Spleen (tissue), 11 donors: ENCODE measurements around the gene CAMSAP2. TPM values are rescaled to one million over a fixed set of nuclear protein-coding genes. Genes with fewer than 3 reads are reported as not detected.

Experiments used
- DNase-seq: peaks from one replicate; pipeline ENCODE4 v3.0.0-alpha.2; 2020
- H3K27ac ChIP-seq, 8 donors: fragments of 200-600 bp; sonication (generic) in 7 of 8; 1 replicate in 4 of 8; 2 replicates in 4 of 8; pipeline versions ENCODE4 v1.5.0 to v1.8.0; 2016 to 2021; ENCODE audit warnings: inconsistent platforms in 4 of 8, mild to moderate bottlenecking in 4 of 8, moderate library complexity in 1 of 8
- H3K27me3 ChIP-seq, 7 donors: fragments of 200-600 bp; sonication (generic) in 6 of 7; replicated peaks in 1 of 7; 1 replicate in 4 of 7; 2 replicates in 3 of 7; pipeline versions ENCODE4 v1.5.0 to v1.8.0; 2016 to 2021; ENCODE audit warnings: inconsistent platforms in 3 of 7, mild to moderate bottlenecking in 1 of 7
- H3K36me3 ChIP-seq, 6 donors: fragments of 200-600 bp; sonication (generic) in 5 of 6; 1 replicate in 4 of 6; 2 replicates in 2 of 6; pipeline versions ENCODE4 v1.5.0 to v1.8.0; 2016 to 2021; ENCODE audit warnings: inconsistent platforms in 2 of 6
- H3K4me1 ChIP-seq, 6 donors: fragments of 200-600 bp; sonication (generic) in 5 of 6; 1 replicate in 3 of 6; 2 replicates in 3 of 6; pipeline versions ENCODE4 v1.5.0 to v1.8.0; 2016 to 2021; ENCODE audit warnings: inconsistent platforms in 3 of 6
- H3K4me3 ChIP-seq, 8 donors: fragments of 200-600 bp; sonication (generic) in 7 of 8; 1 replicate in 4 of 8; 2 replicates in 4 of 8; pipeline versions ENCODE4 v1.5.0 to v1.8.0; 2016 to 2021; ENCODE audit warnings: inconsistent platforms in 4 of 8, mild to moderate bottlenecking in 4 of 8, moderate library complexity in 2 of 8
- H3K9me3 ChIP-seq, 8 donors: fragments of 200-600 bp; sonication (generic) in 7 of 8; 1 replicate in 4 of 8; 2 replicates in 4 of 8; pipeline versions ENCODE4 v1.5.0 to v1.8.0; 2016 to 2021; ENCODE audit warnings: inconsistent platforms in 4 of 8
- POLR2A ChIP-seq, 3 donors: fragments of 450-650 bp; IDR thresholded peaks; one replicate each; pipeline ENCODE4 v1.5.1; 2017; ENCODE audit warnings: antibody characterized with exemption in 3 of 3, mild to moderate bottlenecking in 1 of 3
- POLR2AphosphoS5 ChIP-seq, 3 donors: sonication (generic); formaldehyde crosslinking; IDR thresholded peaks; one replicate each; pipeline ENCODE4 v1.5.1; 2017; ENCODE audit warnings: antibody characterized with exemption in 3 of 3
- WGBS, 5 donors: extraction: QIAGEN DNeasy Blood & Tissue Kit in 3 of 5; methylation state at CpG; one replicate each; pipeline versions ENCODE4 v1.1.5 to v1.1.7; 2013 to 2018; 5-methylcytosine and 5-hydroxymethylcytosine counted together
- intact Hi-C: fragments of 100-400 bp; cut with DNase I; formaldehyde crosslinking; loops from one replicate; pipeline ENCODE4 v1.15.0; 2023; ENCODE audit warnings: low total_unique reads
- polyA plus RNA-seq, 3 donors: library from polyadenylated mRNA; stranded (reverse); fragments of 200-250 nt; gene quantifications; one replicate each; pipeline ENCODE4 v1.2.1, GENCODE V29; 2013
- total RNA-seq, 7 donors: library from RNA; depleted of rRNA in 3 of 7; stranded (reverse); fragments of >200 nt in 3 of 7; fragmentation: NEBNext Ultra II Directional in 4 of 7; extraction: Animal tissue kit (Norgen Biotek cat#: 25700) in 4 of 7; gene quantifications; one replicate each; pipeline versions ENCODE4 v1.1.0 to v1.2.1, GENCODE V29; 2016 to 2021
- TF ChIP-seq, protein P1 (sequence below), 11 experiments: fragments of 200-600 bp in 7 of 11; fragments of 450-650 bp in 4 of 11; sonication (generic) in 4 of 11; IDR thresholded peaks in 8 of 11; conservative IDR thresholded peaks in 3 of 11; 1 replicate in 7 of 11; 2 replicates in 4 of 11; pipeline versions ENCODE4 v1.4.0 to v1.8.0; 2016 to 2021; ENCODE audit warnings: antibody characterized with exemption in 11 of 11, inconsistent platforms in 4 of 11, mild to moderate bottlenecking in 1 of 11
- donor health status: healthy with polysubstance abuse.
- donor health status: DM: no; HTN: no; CAD: no; lungs with moderate emphysema.
- donor health status: DM: no; HTN: no; CAD: no.
- donor health status: Bipolar disorder and iron deficiency.
- donor health status: healthy.
- donor health status: DM: no; HTN: no; CAD: no.
- donor health status: DM: yes; HTN: yes; CAD: no.

Gene CAMSAP2
- total and polyA plus RNA-seq, 10 donors = 2.1 to 24.7 (median 17.2) TPM

DNA sequence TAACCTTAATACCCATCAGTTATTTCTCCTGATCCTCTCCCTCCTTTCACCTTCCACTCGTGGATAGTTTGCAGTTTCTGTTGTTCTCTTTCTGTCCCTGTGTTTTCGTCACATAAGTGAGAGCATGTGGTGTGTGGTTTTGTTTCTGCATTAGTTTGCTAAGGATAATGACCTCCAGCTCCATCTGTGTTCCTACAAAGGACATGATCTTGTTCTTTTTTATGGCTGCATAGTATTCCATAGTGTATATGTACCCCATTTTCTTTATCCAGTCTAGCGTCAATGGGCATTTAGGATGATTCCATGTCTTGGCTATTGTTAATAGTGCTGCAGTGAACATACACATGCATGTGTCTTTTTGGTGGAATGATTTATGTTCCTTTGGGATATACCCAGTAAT lies 97.5 kb downstream of the CAMSAP2 start:
- no peak for TF ChIP-seq POLR2A (IDR thresholded peaks at IDR 0.05)
- TF ChIP-seq POLR2AphosphoS5 (IDR thresholded peaks at IDR 0.05) = no peak
- TF ChIP-seq, protein P1, sequence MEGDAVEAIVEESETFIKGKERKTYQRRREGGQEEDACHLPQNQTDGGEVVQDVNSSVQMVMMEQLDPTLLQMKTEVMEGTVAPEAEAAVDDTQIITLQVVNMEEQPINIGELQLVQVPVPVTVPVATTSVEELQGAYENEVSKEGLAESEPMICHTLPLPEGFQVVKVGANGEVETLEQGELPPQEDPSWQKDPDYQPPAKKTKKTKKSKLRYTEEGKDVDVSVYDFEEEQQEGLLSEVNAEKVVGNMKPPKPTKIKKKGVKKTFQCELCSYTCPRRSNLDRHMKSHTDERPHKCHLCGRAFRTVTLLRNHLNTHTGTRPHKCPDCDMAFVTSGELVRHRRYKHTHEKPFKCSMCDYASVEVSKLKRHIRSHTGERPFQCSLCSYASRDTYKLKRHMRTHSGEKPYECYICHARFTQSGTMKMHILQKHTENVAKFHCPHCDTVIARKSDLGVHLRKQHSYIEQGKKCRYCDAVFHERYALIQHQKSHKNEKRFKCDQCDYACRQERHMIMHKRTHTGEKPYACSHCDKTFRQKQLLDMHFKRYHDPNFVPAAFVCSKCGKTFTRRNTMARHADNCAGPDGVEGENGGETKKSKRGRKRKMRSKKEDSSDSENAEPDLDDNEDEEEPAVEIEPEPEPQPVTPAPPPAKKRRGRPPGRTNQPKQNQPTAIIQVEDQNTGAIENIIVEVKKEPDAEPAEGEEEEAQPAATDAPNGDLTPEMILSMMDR (IDR thresholded peaks at IDR 0.05 in 8 of 11, conservative IDR thresholded peaks at IDR 0.05 in 3 of 11) = no peak
- DNase-seq = no peak
- intact Hi-C loops = no loop called here
- Histone ChIP-seq H3K9me3 (peaks cover 0 to 12% (median 0%) of the 10 kb centered on the region in 8 donors), H3K4me3 (no peak overlapping the region), H3K27ac (no peak overlapping the region), H3K4me1 (peaks cover 0 to 5% (median 0%) of the 10 kb centered on the region in 6 donors), H3K36me3 (no peaks in the 10 kb centered on the region), H3K27me3 (no peaks in the 10 kb centered on the region)
- WGBS, 5 donors = 88 to 94% (median 93%) methylated on average over 3 of the region's 3 CpGs

- DNase-seq = no peak
- 34 to 47% (median 44%) methylated on average over 2 of the region's 2 CpGs for WGBS, 5 donors
- Histone ChIP-seq H3K27me3 (no peaks in the 10 kb centered on the region), H3K27ac (peak overlapping the region in 1 of 8 donors; percentile 18), H3K9me3 (peaks cover 0 to 12% (median 0%) of the 10 kb centered on the region in 8 donors), H3K4me1 (peaks cover 0 to 5% (median 0%) of the 10 kb centered on the region in 6 donors), H3K36me3 (peaks cover 0 to 1% (median 0%) of the 10 kb centered on the region in 6 donors), H3K4me3 (no peak overlapping the region)
- TF ChIP-seq POLR2AphosphoS5 (IDR thresholded peaks at IDR 0.05) = no peak
- no peak for TF ChIP-seq POLR2A (IDR thresholded peaks at IDR 0.05)
- TF ChIP-seq, protein P1 (IDR thresholded peaks at IDR 0.05 in 8 of 11, conservative IDR thresholded peaks at IDR 0.05 in 3 of 11) = peak in 9 of 11 experiments; percentile 12 to 53 (median 37)
- intact Hi-C loops = no loop called here
Measured at GRCh38 chr1:200837931-200838571, 99.4 kb downstream of the CAMSAP2 start.

- H3K4me1 ChIP-seq = peaks cover 0 to 5% (median 0%) of the 10 kb centered on the region in 6 donors
- WGBS, 5 donors = 80 to 90% (median 87%) methylated on average over 3 of the region's 3 CpGs
Measured at GRCh38 chr1:200838676-200839445, 100.2 kb downstream of the CAMSAP2 start.

More at GRCh38 chr1:200838676-200839445, 100.2 kb downstream of the CAMSAP2 start:
- peaks cover 0 to 12% (median 0%) of the 10 kb centered on the region in 8 donors for H3K9me3 ChIP-seq
- no peak for DNase-seq
- no peak overlapping the region for H3K27ac ChIP-seq
- intact Hi-C loops = no loop called here
- no peaks in the 10 kb centered on the region for H3K27me3 ChIP-seq
- H3K36me3 ChIP-seq = peaks cover 0 to 5% (median 0%) of the 10 kb centered on the region in 6 donors
- H3K4me3 ChIP-seq = no peak overlapping the region
- TF ChIP-seq, protein P1 (IDR thresholded peaks at IDR 0.05 in 8 of 11, conservative IDR thresholded peaks at IDR 0.05 in 3 of 11) = no peak
- TF ChIP-seq POLR2AphosphoS5 (IDR thresholded peaks at IDR 0.05) (no peak), POLR2A (IDR thresholded peaks at IDR 0.05) (no peak)
